Ramos (cell line): ENCODE measurements around the gene KIR2DL3.
"Not testable (repeated sequence)": the region's sequence is repeated elsewhere in the genome, so short reads cannot be mapped to it uniquely, and the experiment has no call there.

Experiments
- in situ Hi-C: fragments of 300-500 bp; cut with MboI; formaldehyde crosslinking; loops from one replicate; pipeline ENCODE4 v1.14.3; 2022; ENCODE audit warnings: low sequenced_read_pairs; ENCODE audit not compliant: unreplicated experiment

The KIR2DL3 gene

DNA sequence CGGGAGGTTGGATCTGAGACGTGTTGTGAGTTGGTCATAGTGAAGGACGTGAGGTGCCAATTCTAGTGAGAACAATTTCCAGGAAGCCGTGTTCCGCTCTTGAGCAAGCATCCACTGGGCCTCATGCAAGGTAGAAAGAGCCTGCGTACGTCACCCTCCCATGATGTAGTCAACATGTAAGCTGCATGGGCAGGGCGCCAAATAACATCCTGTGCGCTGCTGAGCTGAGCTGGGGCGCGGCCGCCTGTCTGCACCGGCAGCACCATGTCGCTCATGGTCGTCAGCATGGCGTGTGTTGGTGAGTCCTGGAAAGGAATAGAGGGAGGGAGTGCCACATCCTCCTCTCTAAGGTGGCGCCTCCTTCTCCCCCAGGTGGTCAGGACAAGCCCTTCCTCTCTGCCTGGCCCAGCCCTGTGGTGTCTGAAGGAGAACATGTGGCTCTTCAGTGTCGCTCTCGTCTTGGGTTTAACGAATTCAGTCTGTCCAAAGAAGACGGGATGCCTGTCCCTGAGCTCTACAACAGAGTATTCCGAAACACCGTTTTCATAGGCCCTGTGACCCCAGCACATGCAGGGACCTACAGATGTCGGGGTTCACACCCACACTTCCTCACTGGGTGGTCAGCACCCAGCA lies 47.9 kb downstream of the KIR2DL3 start:
- in situ Hi-C loops = not testable (repeated sequence)

DNA sequence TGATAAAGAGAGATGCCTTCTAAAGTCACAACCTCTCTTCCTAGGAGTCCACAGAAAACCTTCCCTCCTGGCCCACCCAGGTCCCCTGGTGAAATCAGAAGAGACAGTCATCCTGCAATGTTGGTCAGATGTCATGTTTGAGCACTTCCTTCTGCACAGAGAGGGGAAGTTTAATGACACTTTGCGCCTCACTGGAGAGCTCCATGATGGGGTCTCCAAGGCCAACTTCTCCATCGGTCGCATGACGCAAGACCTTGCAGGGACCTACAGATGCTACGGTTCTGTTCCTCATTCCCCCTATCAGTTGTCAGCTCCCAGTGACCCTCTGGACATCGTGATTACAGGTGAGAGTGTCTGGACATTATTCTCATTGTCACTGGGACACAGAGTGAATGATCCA lies 49.8 kb downstream of the KIR2DL3 start:
- in situ Hi-C loops = not testable (repeated sequence)

DNA sequence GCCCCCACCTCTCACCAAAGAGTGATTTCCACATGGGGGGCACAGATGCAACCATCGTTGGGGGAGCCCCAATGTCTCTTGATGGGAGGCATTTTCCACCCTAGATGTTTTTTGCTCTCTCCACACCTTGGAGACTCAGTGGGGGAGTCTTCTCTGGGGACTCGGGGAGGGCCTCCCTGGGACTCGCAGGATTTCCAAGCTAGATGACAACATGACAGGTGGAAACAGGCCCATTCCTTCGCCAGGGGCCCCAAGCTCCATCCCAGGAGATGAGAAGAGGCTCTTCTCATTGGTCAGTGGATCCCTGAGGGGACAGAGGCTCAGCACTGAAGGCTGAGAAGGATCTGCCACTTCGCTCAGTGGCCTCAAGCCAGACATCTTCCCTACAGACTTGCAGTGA lies 52.4 kb downstream of the KIR2DL3 start:
- in situ Hi-C loops = no loop called here

DNA sequence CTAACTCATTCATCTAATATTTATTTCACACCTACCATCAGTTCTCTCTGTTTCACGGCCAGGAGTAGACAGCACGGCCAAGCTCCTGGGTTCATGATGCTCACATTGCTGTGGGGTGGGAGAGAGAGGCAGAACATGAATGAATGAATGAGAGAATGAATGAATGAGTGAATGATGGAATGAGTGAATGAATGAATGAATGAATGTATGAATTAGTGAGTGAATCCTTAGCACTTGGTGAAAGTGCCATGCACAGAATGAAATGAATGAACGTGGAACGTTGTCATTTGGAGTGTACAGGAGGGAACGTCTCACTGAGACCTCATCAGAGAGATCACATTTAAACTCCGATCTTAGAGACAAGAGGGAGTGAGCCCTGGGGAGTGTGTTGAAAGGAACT lies 53.2 kb downstream of the KIR2DL3 start:
- in situ Hi-C loops = no loop called here

DNA sequence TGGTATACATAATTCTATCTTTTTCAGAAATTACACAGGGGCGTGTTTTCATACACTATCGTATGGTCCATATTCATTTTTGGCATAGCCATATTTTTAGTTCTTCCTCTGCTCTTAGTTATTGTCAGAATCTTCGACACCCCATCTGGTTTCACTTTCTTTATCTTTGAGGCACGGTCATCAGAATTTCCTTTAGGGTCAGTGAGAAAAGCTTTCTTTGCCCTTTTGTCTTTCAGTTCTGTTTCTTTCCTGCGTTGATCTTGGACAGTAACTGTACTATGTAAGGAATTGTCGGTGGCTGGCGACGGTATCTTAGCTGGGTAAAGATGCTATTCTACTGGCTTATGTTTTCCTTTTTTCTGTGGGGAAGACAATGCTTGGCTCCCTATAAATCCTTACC lies 54.5 kb downstream of the KIR2DL3 start:
- in situ Hi-C loops = no loop called here

DNA sequence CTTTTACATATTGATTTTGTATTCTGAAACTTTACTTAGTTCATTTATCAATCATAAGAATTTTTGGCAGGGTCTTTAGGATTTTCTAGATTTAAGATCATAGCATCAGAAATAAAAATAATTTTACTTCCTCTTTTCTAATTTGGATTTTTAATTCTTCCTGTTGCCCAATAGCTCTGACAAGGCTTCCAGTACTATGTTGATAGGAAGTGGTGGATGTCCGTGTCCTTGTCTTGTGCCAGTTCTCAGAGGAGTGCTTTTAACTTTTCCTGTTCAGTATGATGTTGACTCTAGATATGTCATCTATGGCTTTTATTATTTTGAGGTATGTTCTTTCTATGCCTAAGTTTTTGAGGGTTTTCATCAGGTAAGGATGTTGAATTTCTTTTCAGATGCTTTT lies 57.4 kb downstream of the KIR2DL3 start:
- in situ Hi-C loops = no loop called here
